Thoracic aorta (tissue), 2 donors: ENCODE measurements around the gene WDR76. TPM values are rescaled to one million over a fixed set of nuclear protein-coding genes. Genes with fewer than 3 reads are reported as not detected.

Experiments
- ATAC-seq: fragments of 150-250 bp; one replicate; pipeline ENCODE4 v1.8.0; 2017; ENCODE audit warnings: low read depth; ENCODE audit not compliant: insufficient number of reproducible peaks, low FRiP score
- DNase-seq: peaks from one replicate; pipeline ENCODE4 v3.0.0-alpha.2; 2020; ENCODE audit warnings: low spot score
- H3K27ac ChIP-seq, 2 donors: fragments of 200-600 bp; sonication (generic); 1 replicate in 1 of 2; 2 replicates in 1 of 2; pipeline ENCODE4 v1.5.1; 2016; ENCODE audit warnings: mild to moderate bottlenecking in 2 of 2, moderate library complexity in 2 of 2
- H3K27me3 ChIP-seq: fragments of 200-600 bp; sonication (generic); replicated peaks from 2 replicates; pipeline ENCODE4 v1.6.0; 2016; ENCODE audit warnings: mild to moderate bottlenecking; ENCODE audit not compliant: insufficient read depth
- H3K36me3 ChIP-seq: fragments of 200-600 bp; sonication (generic); one replicate; pipeline ENCODE4 v1.5.1; 2016
- H3K4me1 ChIP-seq, 2 donors: fragments of 200-600 bp; sonication (generic); 1 replicate in 1 of 2; 2 replicates in 1 of 2; pipeline versions ENCODE4 v1.5.1 to v1.6.0; 2016; ENCODE audit warnings: low read depth in 2 of 2, mild to moderate bottlenecking in 1 of 2; ENCODE audit not compliant: control insufficient read depth in 1 of 2
- H3K4me3 ChIP-seq: fragments of 200-600 bp; sonication (generic); 2 replicates; pipeline ENCODE4 v1.5.1; 2016; ENCODE audit warnings: mild to moderate bottlenecking
- H3K9me3 ChIP-seq: fragments of 200-600 bp; sonication (generic); 2 replicates; pipeline ENCODE4 v1.5.1; 2016
- total RNA-seq, 2 donors: library from RNA; depleted of rRNA; stranded (reverse); fragments of >200 nt; gene quantifications; one replicate each; pipeline versions ENCODE4 v1.1.0 to v1.2.3, GENCODE V29; 2016
- TF ChIP-seq, protein P1 (sequence below): fragments of 200-600 bp; sonication (generic); IDR thresholded peaks from one replicate; pipeline ENCODE4 v1.5.1; 2019; ENCODE audit warnings: antibody characterized with exemption

WDR76 gene
- total RNA-seq, 2 donors from 2014 or later: 3.8 to 6.6 TPM

DNA sequence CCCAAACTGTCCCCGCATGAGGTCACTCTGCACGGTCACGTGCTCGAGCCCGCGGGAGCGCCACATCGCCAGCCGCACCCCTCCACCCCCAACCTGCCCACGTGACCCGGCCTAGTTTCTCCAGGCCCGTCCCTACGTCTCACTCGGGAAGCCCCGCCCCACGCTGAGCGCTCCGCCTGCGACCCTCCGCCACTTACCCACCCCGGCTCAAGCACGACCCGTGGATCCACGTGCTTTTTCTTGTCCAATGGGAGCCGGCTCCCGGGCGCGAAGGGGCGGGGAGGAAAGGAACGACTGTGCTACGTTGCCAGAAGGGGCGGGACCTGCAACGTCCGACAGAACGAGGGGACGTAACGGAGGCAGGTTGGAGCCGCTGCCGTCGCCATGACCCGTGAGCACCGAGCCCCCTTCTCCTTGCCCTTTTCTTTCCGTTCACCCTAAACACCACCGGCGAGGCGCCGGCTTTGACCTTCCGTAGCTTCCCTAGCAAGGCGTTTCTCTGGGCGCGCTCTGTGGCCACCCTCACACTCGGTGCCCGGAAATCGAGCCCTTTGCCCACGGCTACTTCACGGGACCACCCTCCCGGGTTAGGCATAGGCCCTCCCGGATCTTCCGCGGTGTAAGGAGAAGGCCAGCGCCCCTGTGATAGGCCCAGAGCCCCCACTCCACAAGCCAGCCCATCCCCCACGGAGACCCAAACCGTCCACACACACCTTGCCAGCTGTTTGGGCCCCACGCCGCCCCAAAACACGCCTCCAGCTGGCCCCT, 34.6 kb upstream of the WDR76 start, which contains the start of gene SERF2:
SERF2 (plus strand) TSS at position 328 of the 768 bp plus-strand sequence; CDS start at position 385, 57 bp downstream.
- Histone ChIP-seq H3K27me3 (no peaks in the 10 kb centered on the region), H3K27ac (peak within 1 kb of the TSS; percentile 90 to 99), H3K4me3 (peak within 1 kb of the TSS; percentile 77), H3K36me3 (peaks cover 15% of the 10 kb centered on the region), H3K9me3 (no peaks in the 10 kb centered on the region), H3K4me1 (peaks cover 17 to 35% of the 10 kb centered on the region in 2 donors)
- ATAC-seq (peak; percentile 89), DNase-seq (peak; percentile 99)
- TF ChIP-seq, protein P1, sequence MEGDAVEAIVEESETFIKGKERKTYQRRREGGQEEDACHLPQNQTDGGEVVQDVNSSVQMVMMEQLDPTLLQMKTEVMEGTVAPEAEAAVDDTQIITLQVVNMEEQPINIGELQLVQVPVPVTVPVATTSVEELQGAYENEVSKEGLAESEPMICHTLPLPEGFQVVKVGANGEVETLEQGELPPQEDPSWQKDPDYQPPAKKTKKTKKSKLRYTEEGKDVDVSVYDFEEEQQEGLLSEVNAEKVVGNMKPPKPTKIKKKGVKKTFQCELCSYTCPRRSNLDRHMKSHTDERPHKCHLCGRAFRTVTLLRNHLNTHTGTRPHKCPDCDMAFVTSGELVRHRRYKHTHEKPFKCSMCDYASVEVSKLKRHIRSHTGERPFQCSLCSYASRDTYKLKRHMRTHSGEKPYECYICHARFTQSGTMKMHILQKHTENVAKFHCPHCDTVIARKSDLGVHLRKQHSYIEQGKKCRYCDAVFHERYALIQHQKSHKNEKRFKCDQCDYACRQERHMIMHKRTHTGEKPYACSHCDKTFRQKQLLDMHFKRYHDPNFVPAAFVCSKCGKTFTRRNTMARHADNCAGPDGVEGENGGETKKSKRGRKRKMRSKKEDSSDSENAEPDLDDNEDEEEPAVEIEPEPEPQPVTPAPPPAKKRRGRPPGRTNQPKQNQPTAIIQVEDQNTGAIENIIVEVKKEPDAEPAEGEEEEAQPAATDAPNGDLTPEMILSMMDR: no peak

DNA sequence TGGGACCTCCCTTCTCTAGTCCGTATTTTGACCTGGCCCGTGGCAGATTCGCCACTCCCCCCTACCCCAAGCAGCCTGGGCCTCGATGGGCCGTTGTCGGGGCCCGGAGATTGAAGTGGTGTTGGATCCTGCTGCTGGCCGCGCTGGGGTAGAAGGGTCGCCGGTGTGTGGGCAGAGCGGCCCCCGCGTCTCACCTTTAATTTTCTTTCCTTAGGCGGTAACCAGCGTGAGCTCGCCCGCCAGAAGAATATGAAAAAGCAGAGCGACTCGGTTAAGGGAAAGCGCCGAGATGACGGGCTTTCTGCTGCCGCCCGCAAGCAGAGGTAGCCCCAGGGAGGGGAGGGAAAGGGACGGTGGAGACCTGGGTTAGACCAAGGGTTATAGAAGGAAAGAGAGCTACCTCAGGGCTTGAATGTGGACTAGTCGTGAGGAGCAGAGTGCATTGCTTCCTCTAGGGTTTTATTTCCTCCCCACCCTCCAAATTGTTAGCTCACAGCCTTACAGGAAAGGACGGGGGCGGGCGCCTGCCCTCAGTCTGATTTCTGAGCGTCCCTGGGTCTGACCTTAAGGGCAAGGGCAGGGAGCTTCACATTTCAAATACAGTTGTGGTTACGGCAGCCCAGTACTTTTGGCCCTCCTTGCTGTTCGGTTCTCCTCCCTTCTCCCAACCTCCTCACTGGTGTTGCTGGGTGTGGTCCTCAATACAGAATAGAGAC, 33.9 kb upstream of the WDR76 start:
- H3K4me3 ChIP-seq: peak overlapping the region; percentile 77
- H3K36me3 ChIP-seq: peaks cover 17% of the 10 kb centered on the region
- H3K4me1 ChIP-seq: peaks cover 17 to 43% of the 10 kb centered on the region in 2 donors
- TF ChIP-seq, protein P1: no peak
- no peaks in the 10 kb centered on the region for H3K9me3 ChIP-seq
- DNase-seq (no peak), ATAC-seq (no peak)
- peak overlapping the region; percentile 90 to 99 for H3K27ac ChIP-seq
- no peaks in the 10 kb centered on the region for H3K27me3 ChIP-seq

- H3K4me3 ChIP-seq: peak overlapping the region; percentile 77
- TF ChIP-seq, protein P1: no peak
- peaks cover 17 to 47% of the 10 kb centered on the region in 2 donors for H3K4me1 ChIP-seq
- no peaks in the 10 kb centered on the region for H3K9me3 ChIP-seq
- ATAC-seq: no peak
- no peak for DNase-seq
- no peaks in the 10 kb centered on the region for H3K27me3 ChIP-seq
- peaks cover 17% of the 10 kb centered on the region for H3K36me3 ChIP-seq
- peak overlapping the region; percentile 90 to 99 for H3K27ac ChIP-seq
These were observed 33.2 kb upstream of the WDR76 start for GRCh38 chr15:43793647-43794046.

DNA sequence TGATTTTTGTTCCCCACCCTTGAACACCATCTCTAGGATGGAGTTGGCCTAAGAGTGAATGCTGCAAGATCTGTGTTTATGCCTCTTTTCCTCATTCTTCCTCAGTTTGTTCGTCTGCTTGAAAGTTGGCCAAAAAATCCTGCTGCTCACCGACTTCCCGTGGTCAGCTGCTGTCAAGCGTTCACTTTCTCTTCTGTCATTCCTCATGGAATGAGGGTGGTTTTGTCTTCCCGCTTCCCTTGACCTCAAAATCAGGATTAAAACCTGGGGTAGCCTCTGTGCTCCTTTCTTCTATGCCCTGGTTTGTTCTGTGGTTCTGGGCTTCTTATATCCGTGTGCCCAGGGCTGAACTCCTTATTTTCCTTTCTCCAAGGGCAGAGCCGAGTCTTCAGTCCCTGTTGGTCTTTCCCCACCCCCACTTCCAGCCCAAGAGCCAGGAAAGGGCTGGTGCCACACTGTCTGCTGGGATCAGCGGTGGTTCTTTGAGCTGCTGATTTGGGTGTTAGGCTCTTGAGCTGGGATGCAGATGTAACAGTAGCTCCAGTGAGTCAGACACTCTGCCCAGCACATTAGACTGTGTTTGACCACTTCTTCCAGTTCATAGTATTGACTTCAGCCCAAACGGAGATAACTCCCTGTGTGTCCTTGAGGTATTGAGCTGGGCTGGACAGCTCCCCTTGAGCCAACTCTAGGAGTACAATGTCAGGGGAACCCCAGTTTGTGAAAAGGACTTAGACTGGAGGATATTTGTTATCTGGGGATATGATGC, 32.3 kb upstream of the WDR76 start:
- DNase-seq: no peak
- Histone ChIP-seq H3K36me3 (peaks cover 17% of the 10 kb centered on the region), H3K4me1 (peaks cover 17 to 47% of the 10 kb centered on the region in 2 donors), H3K9me3 (no peaks in the 10 kb centered on the region), H3K27me3 (no peaks in the 10 kb centered on the region), H3K4me3 (peak overlapping the region; percentile 77), H3K27ac (peak overlapping the region in 1 of 2 donors; percentile 38)
- ATAC-seq: no peak
- TF ChIP-seq, protein P1: no peak
